Heart right ventricle (tissue), 16 donors: ENCODE results near the gene TPX2. TPM values are rescaled to one million over a fixed set of nuclear protein-coding genes. Genes with fewer than 3 reads are reported as not detected.

ENCODE experiments used
- ATAC-seq, 8 donors: fragments of 200-7000 bp; cut with Tn5 transposase; one replicate each; pipeline ENCODE4 v1.9.1; 2020; ENCODE audit warnings: mild to moderate bottlenecking in 8 of 8, moderate library complexity in 8 of 8, moderate number of reproducible peaks in 1 of 8
- DNase-seq, 2 donors: peaks; one replicate each; pipeline ENCODE4 v3.0.0-alpha.2; 2020
- H3K27ac ChIP-seq, 10 donors: fragments of 200-600 bp; sonication (generic) in 2 of 10; one replicate each; pipeline versions ENCODE4 v1.5.0 to v1.8.0; 2020 to 2022; ENCODE audit warnings: mild to moderate bottlenecking in 3 of 10
- H3K27me3 ChIP-seq, 7 donors: fragments of 200-600 bp; one replicate each; pipeline ENCODE4 v1.8.0; 2021 to 2022; ENCODE audit warnings: mild to moderate bottlenecking in 2 of 7
- H3K36me3 ChIP-seq, 9 donors: fragments of 200-600 bp; sonication (generic) in 1 of 9; one replicate each; pipeline versions ENCODE4 v1.5.0 to v1.8.0; 2020 to 2022; ENCODE audit warnings: mild to moderate bottlenecking in 2 of 9
- H3K4me1 ChIP-seq, 9 donors: fragments of 200-600 bp; sonication (generic) in 1 of 9; one replicate each; pipeline versions ENCODE4 v1.5.0 to v1.8.0; 2020 to 2022; ENCODE audit warnings: mild to moderate bottlenecking in 4 of 9
- H3K4me3 ChIP-seq, 10 donors: fragments of 200-600 bp; sonication (generic) in 2 of 10; one replicate each; pipeline versions ENCODE4 v1.5.0 to v1.8.0; 2020 to 2022; ENCODE audit warnings: mild to moderate bottlenecking in 7 of 10, moderate library complexity in 2 of 10
- H3K9me3 ChIP-seq, 11 donors: fragments of 200-600 bp in 10 of 11; sonication (generic) in 2 of 11; one replicate each; pipeline versions ENCODE4 v1.5.0 to v1.8.0; 2013 to 2022; ENCODE audit warnings: mild to moderate bottlenecking in 2 of 11, control low read depth in 1 of 11, moderate library complexity in 1 of 11
- CTCF ChIP-seq, 9 donors: fragments of 200-600 bp; sonication (generic) in 2 of 9; IDR thresholded peaks; one replicate each; pipeline versions ENCODE4 v1.5.0 to v1.8.0; 2021 to 2022; ENCODE audit warnings: antibody characterized with exemption in 9 of 9, mild to moderate bottlenecking in 5 of 9, moderate library complexity in 1 of 9
- WGBS, 2 donors: extraction: QIAGEN DNeasy Blood & Tissue Kit; methylation state at CpG; one replicate each; pipeline ENCODE4 v1.1.7; 2013; ENCODE audit warnings: inconsistent platforms in 1 of 2; 5-methylcytosine and 5-hydroxymethylcytosine counted together
- intact Hi-C, 10 donors: fragments of 100-400 bp; cut with DNase I; formaldehyde crosslinking; loops; one replicate each; pipeline versions ENCODE4 v1.11.1 to v1.14.2; 2022
- polyA plus RNA-seq, 2 donors: library from polyadenylated mRNA; stranded (reverse); fragments of 200-250 nt; gene quantifications; one replicate each; pipeline ENCODE4 v1.2.3, GENCODE V29; 2013
- total RNA-seq, 10 donors: library from RNA; stranded (reverse); fragmentation: NEBNext Ultra II Directional in 3 of 10; extraction: Animal tissue kit (Norgen Biotek cat#: 25700) in 3 of 10; gene quantifications; one replicate each; pipeline versions ENCODE4 v1.2.1 to v1.2.4, GENCODE V29; 2021 to 2023
- donor health status: Arrhythmogenic right ventricular cardiomyopathy.
- donor health status: ischemic (EF 13 %, LVEDD 7.1; RV severe dilation, severe dysfunction).
- donor health status: healthy with polysubstance abuse.
- donor health status: DM: no; HTN: yes; CAD: no.
- donor health status: DM: no; HTN: no; CAD: no.
- donor health status: ischemic (EF 25% LVEDD 6.9; RV normal size, moderate dysfunction).
- donor health status: ischemic (EF 25% LVEDD 5.7; RV mildly dilated, moderate dysfunction).
- donor health status: healthy.
- donor health status: DM: yes; HTN: yes; CAD: no.
- donor health status: Ischemic cardiomyopathy.
- donor health status: ischemic (EF 35%, LVEDD 5.7; RV mildly dilated, moderate dysfunction).
- donor health status: nonischemic (EF 11% LVEDD 7.7; RV severe dilation, severe dysfunction).
- donor health status: DM: yes; HTN: yes; CAD: no.
- donor health status: PGD.
- donor health status: ischemic (EF 29% LVEDD 5.4; RV normal size, mild dysfunction).
- donor health status: nonischemic (EF 23%, LVEDD 6.1; RV moderate dilation, normal function).

The TPX2 gene
- total and polyA plus RNA-seq, 12 donors, result 0.17 to 9.6 (median 0.78) TPM

- H3K27ac ChIP-seq, result no peak overlapping the region
- H3K27me3 ChIP-seq, result no peaks in the 10 kb centered on the region
- intact Hi-C loops, result no loop called here
- peaks cover 0 to 93% (median 0%) of the 10 kb centered on the region in 9 donors for H3K36me3 ChIP-seq
- ATAC-seq, result no peak
- no peaks in the 10 kb centered on the region for H3K9me3 ChIP-seq
- no peak for DNase-seq
- WGBS, 2 donors, result 96 to 100% methylated on average over 1 of the region's 1 CpG
- H3K4me3 ChIP-seq, result no peak overlapping the region
- no peak for TF ChIP-seq CTCF (IDR thresholded peaks at IDR 0.05)
- no peaks in the 10 kb centered on the region for H3K4me1 ChIP-seq
Measured at GRCh38 chr20:31774408-31774807, 35.3 kb downstream of the TPX2 start.

DNA sequence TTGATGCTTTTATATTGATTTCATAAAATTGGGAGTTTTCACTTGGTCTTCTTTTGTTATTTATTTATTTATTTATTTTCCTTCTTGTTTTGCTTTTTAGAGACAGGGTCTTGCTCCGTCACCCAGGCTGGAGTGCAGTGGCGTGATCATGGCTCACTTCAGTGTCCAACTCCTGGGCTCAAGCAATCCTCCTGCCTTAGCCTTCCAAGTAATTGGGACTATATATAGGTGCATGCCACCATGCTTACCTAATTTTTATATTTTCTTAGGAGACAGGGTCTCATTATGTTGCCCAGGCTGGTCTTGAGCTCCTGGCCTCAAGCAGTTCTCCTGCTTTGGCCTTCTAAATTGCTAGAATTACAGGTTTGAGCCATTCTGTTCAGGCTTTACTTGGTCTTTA is 41.7 kb downstream of the TPX2 start:
- DNase-seq (no peak), ATAC-seq (no peak)
- no peaks in the 10 kb centered on the region for H3K27me3 ChIP-seq
- TF ChIP-seq CTCF (IDR thresholded peaks at IDR 0.05), result no peak
- peaks cover 0 to 93% (median 0%) of the 10 kb centered on the region in 9 donors for H3K36me3 ChIP-seq
- H3K4me1 ChIP-seq, result no peaks in the 10 kb centered on the region
- H3K9me3 ChIP-seq, result no peaks in the 10 kb centered on the region
- WGBS, 2 donors, result 98 to 99% methylated on average over 2 of the region's 2 CpGs
- no peak overlapping the region for H3K27ac ChIP-seq
- intact Hi-C loops, result no loop called here
- no peak overlapping the region for H3K4me3 ChIP-seq

GRCh38 chr20:31781945-31782344 is 42.9 kb downstream of the TPX2 start:
- no peak for DNase-seq
- no peaks in the 10 kb centered on the region for H3K4me1 ChIP-seq
- no peak for TF ChIP-seq CTCF (IDR thresholded peaks at IDR 0.05)
- H3K27me3 ChIP-seq, result no peaks in the 10 kb centered on the region
- H3K9me3 ChIP-seq, result no peaks in the 10 kb centered on the region
- WGBS, 2 donors, result 96 to 98% methylated on average over 4 of the region's 4 CpGs
- H3K4me3 ChIP-seq, result no peak overlapping the region
- peaks cover 0 to 97% (median 0%) of the 10 kb centered on the region in 9 donors for H3K36me3 ChIP-seq
- intact Hi-C loops, result no loop called here
- ATAC-seq, result no peak
- H3K27ac ChIP-seq, result no peak overlapping the region

GRCh38 chr20:31784354-31785044 is 45.4 kb downstream of the TPX2 start:
- H3K4me1 ChIP-seq, result no peaks in the 10 kb centered on the region
- DNase-seq, result no peak
- H3K27ac ChIP-seq, result no peak overlapping the region
- no peaks in the 10 kb centered on the region for H3K9me3 ChIP-seq
- intact Hi-C loops, result no loop called here
- no peaks in the 10 kb centered on the region for H3K27me3 ChIP-seq
- H3K4me3 ChIP-seq, result no peak overlapping the region
- WGBS, 2 donors, result 93 to 95% methylated on average over 7 of the region's 7 CpGs
- no peak for ATAC-seq
- peaks cover 0 to 95% (median 0%) of the 10 kb centered on the region in 9 donors for H3K36me3 ChIP-seq
- no peak for TF ChIP-seq CTCF (IDR thresholded peaks at IDR 0.05)
